ENCODE data around the gene CCDC127.

The CCDC127 gene

DNA sequence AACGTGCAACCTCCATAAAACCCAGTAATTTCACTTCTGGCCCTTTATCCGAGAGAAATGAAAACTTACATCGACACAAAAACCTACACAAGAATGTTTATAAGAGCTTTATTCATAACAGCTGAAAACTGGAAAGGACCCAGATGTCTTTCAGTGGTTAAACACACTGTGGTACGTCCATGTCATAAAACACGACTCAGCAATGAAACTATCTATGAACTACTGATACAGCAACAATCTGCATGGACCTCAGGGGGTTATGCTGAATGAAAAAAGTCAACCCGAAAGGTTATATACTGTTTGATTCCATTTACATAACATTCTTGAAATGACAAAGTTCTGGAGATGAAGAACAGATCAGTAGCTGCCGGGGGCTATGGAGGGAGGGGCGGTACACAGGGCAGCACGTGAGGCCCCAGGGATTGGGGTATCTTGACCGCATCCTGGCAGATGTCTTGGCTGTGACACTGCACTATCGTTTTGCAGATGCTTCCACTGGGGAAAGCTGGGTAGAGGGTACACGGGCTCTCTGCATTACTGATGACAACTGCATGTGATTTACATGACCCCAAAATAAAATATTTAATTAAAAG, 4.1 kb downstream of the CCDC127 start:
- H3K27ac ChIP-seq (ENCODE audit: low read depth, low read length), result peak overlapping the region; percentile 6; the same call in 1 of the 2 replicates
- H3K4me1 ChIP-seq (ENCODE audit: control insufficient read depth, low read length), result peaks cover 27% of the 10 kb centered on the region
- TF ChIP-seq EZH2phosphoT487 (IDR thresholded peaks at IDR 0.05; ENCODE audit: borderline replicate concordance, low read length), result no peak
- TF ChIP-seq, protein P1, sequence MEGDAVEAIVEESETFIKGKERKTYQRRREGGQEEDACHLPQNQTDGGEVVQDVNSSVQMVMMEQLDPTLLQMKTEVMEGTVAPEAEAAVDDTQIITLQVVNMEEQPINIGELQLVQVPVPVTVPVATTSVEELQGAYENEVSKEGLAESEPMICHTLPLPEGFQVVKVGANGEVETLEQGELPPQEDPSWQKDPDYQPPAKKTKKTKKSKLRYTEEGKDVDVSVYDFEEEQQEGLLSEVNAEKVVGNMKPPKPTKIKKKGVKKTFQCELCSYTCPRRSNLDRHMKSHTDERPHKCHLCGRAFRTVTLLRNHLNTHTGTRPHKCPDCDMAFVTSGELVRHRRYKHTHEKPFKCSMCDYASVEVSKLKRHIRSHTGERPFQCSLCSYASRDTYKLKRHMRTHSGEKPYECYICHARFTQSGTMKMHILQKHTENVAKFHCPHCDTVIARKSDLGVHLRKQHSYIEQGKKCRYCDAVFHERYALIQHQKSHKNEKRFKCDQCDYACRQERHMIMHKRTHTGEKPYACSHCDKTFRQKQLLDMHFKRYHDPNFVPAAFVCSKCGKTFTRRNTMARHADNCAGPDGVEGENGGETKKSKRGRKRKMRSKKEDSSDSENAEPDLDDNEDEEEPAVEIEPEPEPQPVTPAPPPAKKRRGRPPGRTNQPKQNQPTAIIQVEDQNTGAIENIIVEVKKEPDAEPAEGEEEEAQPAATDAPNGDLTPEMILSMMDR (IDR thresholded peaks at IDR 0.05; ENCODE audit: low read depth, low read length, poor library complexity, severe bottlenecking), result no peak
- H3K9me2 ChIP-seq (replicated peaks; ENCODE audit: control insufficient read depth, low read length), result no peaks in the 10 kb centered on the region
- peaks cover 62% of the 10 kb centered on the region for H3K79me2 ChIP-seq (ENCODE audit: control insufficient read depth, low read length)
- H4K20me1 ChIP-seq (ENCODE audit: control insufficient read depth, insufficient read depth, low read depth, low read length), result peaks cover 5% of the 10 kb centered on the region; the same call in 1 of the 2 replicates
- peaks cover 25% of the 10 kb centered on the region for H3K36me3 ChIP-seq (ENCODE audit: control insufficient read depth, low read length)
- no peaks in the 10 kb centered on the region for H3F3A ChIP-seq (ENCODE audit: control insufficient read depth, insufficient read depth)
- H3K4me3 ChIP-seq (ENCODE audit: low read length), result no peak overlapping the region
- no peaks in the 10 kb centered on the region for H3K9me3 ChIP-seq (ENCODE audit: control insufficient read depth, insufficient read depth, low read length)
- H3K4me2 ChIP-seq (ENCODE audit: low read length), result peak overlapping the region; percentile 30
- no peaks in the 10 kb centered on the region for H3K27me3 ChIP-seq (ENCODE audit: control insufficient read depth, low read length)

DNA sequence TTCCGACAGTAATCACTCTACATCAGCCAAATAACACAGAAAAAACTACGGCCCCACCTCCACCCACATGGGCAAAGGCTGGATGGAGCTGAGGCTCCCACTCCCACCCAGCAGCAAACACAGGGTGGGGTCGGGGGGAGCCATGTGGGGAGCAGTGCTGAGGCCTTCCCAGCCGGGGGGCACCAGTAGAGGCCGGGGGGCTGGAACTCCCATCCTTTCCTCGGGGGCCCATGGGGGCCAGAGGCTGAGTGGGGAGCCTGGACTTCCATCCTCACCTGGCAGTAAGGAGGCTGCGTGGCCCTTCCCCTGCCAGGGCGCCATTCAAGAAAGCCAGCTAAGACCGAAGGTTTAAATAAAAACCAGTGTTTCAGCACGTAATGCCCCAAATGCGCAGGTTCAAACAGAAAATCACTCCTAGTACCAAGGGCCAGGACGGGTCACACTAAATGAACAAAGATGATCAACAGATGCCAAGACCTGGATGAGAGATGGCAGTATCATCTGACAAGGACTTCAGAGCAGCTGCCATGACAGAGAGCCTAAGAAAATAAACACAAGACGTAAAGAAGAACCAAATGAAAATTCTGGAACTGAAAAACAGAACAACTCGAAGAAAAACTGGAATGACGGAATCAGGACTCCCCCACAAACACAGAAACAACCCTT, 9.4 kb downstream of the CCDC127 start:
- peaks cover 12% of the 10 kb centered on the region for H4K20me1 ChIP-seq (ENCODE audit: control insufficient read depth, insufficient read depth, low read depth, low read length)
- no peaks in the 10 kb centered on the region for H3K9me3 ChIP-seq (ENCODE audit: control insufficient read depth, insufficient read depth, low read length)
- TF ChIP-seq EZH2phosphoT487 (IDR thresholded peaks at IDR 0.05; ENCODE audit: borderline replicate concordance, low read length), result no peak
- TF ChIP-seq, protein P1 (IDR thresholded peaks at IDR 0.05; ENCODE audit: low read depth, low read length, poor library complexity, severe bottlenecking), result no peak
- H3K79me2 ChIP-seq (ENCODE audit: control insufficient read depth, low read length), result peaks cover 70% of the 10 kb centered on the region
- H3K27ac ChIP-seq (ENCODE audit: low read depth, low read length), result no peak overlapping the region
- peaks cover 10% of the 10 kb centered on the region for H3K4me1 ChIP-seq (ENCODE audit: control insufficient read depth, low read length)
- H3K4me2 ChIP-seq (ENCODE audit: low read length), result no peak overlapping the region
- no peaks in the 10 kb centered on the region for H3K9me2 ChIP-seq (replicated peaks; ENCODE audit: control insufficient read depth, low read length)
- H3K36me3 ChIP-seq (ENCODE audit: control insufficient read depth, low read length), result peaks cover 43% of the 10 kb centered on the region
- no peaks in the 10 kb centered on the region for H3K27me3 ChIP-seq (ENCODE audit: control insufficient read depth, low read length)
- H3F3A ChIP-seq (ENCODE audit: control insufficient read depth, insufficient read depth), result no peaks in the 10 kb centered on the region
- H3K4me3 ChIP-seq (ENCODE audit: low read length), result no peak overlapping the region

DNA sequence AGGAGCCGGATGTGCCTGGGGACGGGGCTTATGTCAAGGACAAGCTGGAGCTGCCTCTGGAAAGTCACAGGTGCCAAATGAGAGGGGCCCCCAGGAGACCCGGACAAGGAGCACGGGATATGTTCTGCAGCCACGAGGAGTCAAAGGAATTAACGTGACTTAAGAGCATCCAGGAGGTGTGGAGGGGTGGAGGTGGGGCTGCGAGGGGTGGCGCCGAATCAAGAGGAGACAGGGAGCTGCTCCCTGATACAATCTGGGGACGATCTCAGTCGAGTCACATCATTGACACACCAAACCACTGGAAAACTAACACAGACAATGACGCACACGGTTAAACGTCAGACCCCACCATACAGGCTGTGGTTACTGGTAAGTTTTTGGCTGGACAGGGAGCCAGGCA, 10.4 kb downstream of the CCDC127 start:
- no peak overlapping the region for H3K4me2 ChIP-seq (ENCODE audit: low read length)
- peaks cover 74% of the 10 kb centered on the region for H3K79me2 ChIP-seq (ENCODE audit: control insufficient read depth, low read length)
- peaks cover 45% of the 10 kb centered on the region for H3K36me3 ChIP-seq (ENCODE audit: control insufficient read depth, low read length)
- H3K9me3 ChIP-seq (ENCODE audit: control insufficient read depth, insufficient read depth, low read length), result no peaks in the 10 kb centered on the region
- H3K4me1 ChIP-seq (ENCODE audit: control insufficient read depth, low read length), result peaks cover 19% of the 10 kb centered on the region
- H3K4me3 ChIP-seq (ENCODE audit: low read length), result no peak overlapping the region
- H3K27ac ChIP-seq (ENCODE audit: low read depth, low read length), result no peak overlapping the region
- H3F3A ChIP-seq (ENCODE audit: control insufficient read depth, insufficient read depth), result peaks cover 1% of the 10 kb centered on the region
- H3K27me3 ChIP-seq (ENCODE audit: control insufficient read depth, low read length), result no peaks in the 10 kb centered on the region
- TF ChIP-seq EZH2phosphoT487 (IDR thresholded peaks at IDR 0.05; ENCODE audit: borderline replicate concordance, low read length), result no peak
- TF ChIP-seq, protein P1 (IDR thresholded peaks at IDR 0.05; ENCODE audit: low read depth, low read length, poor library complexity, severe bottlenecking), result no peak
- H4K20me1 ChIP-seq (ENCODE audit: control insufficient read depth, insufficient read depth, low read depth, low read length), result peaks cover 12% of the 10 kb centered on the region
- no peaks in the 10 kb centered on the region for H3K9me2 ChIP-seq (replicated peaks; ENCODE audit: control insufficient read depth, low read length)

Data from DOHH2 (cell line).